A549 (cell line): ENCODE data around the gene MED10. TPM values are rescaled to one million over a fixed set of nuclear protein-coding genes. Genes with fewer than 3 reads are reported as not detected.

Experiments
- ATAC-seq, 2 experiments: fragments of 200-7000 bp in 1 of 2; fragments of >200 bp in 1 of 2; cut with Nextera tagmentation in 1 of 2; cut with Tn5 transposase in 1 of 2; 3 replicates each; pipeline versions ENCODE4 v1.8.0 to v1.9.1; 2018 to 2020; ENCODE audit warnings: mild to moderate bottlenecking in 1 of 2, moderate library complexity in 1 of 2
- CTCF ChIA-PET: fragments of 300-600 bp; sonication (Branson Sonifier 250); formaldehyde crosslinking; extraction: SDS; loops from one replicate; lab custom pipeline; 2021; ENCODE audit warnings: antibody characterized with exemption, inconsistent platforms; lab: Yijun Ruan, JAX
- POLR2A ChIA-PET: fragments of 350-600 bp; formaldehyde crosslinking; extraction: SDS; loops from one replicate; lab custom pipeline; 2021; ENCODE audit warnings: antibody characterized with exemption, inconsistent platforms; lab: Yijun Ruan, JAX
- DNase-seq, 2 experiments: peaks; one replicate each; pipeline versions ENCODE4 v3.0.0 to v3.0.0-alpha.2; 2011 to 2016; ENCODE audit warnings: low read depth in 1 of 2, low spot score in 1 of 2
- FAIRE-seq: peaks from 2 replicates; lab custom pipeline; 2011; peaks lifted over from hg19 to GRCh38; lab: Jason Lieb, UNC
- H3K27ac ChIP-seq, 2 experiments: fragments of >200 bp; sonication (Bioruptor Twin); formaldehyde crosslinking; 3 replicates each; pipeline ENCODE4 v1.5.1; 2016 to 2017
- H3K4me1 ChIP-seq: fragments of >200 bp; sonication (Bioruptor Twin); formaldehyde crosslinking; 3 replicates; pipeline ENCODE4 v1.6.1; 2016
- H3K4me2 ChIP-seq: fragments of >200 bp; sonication (Bioruptor Twin); formaldehyde crosslinking; 3 replicates; pipeline ENCODE4 v1.6.1; 2016
- H3K4me3 ChIP-seq: fragments of >200 bp; sonication (Bioruptor Twin); formaldehyde crosslinking; 3 replicates; pipeline ENCODE4 v1.5.1; 2016
- H3K9me3 ChIP-seq: fragments of >200 bp; sonication (Bioruptor Twin); formaldehyde crosslinking; 3 replicates; pipeline ENCODE4 v1.6.1; 2016
- BHLHE40 ChIP-seq: IDR thresholded peaks from 2 replicates; pipeline ENCODE4 v1.6.1; 2012; ENCODE audit warnings: low read depth, low read length, inconsistent platforms
- CBX2 ChIP-seq: fragments of 200-600 bp; sonication (generic); IDR thresholded peaks from 2 replicates; pipeline ENCODE4 v1.6.1; 2016; ENCODE audit warnings: low read depth, mild to moderate bottlenecking, borderline replicate concordance
- CEBPB ChIP-seq, 2 experiments: fragments of >200 bp in 1 of 2; sonication (Bioruptor Twin) in 1 of 2; formaldehyde crosslinking in 1 of 2; IDR thresholded peaks; 2 replicates each; pipeline ENCODE4 v1.6.1; 2012 to 2016
- CTCF ChIP-seq: fragments of >200 bp; sonication (Bioruptor Twin); formaldehyde crosslinking; IDR thresholded peaks from 3 replicates; pipeline ENCODE4 v1.5.1; 2016
- E2F6 ChIP-seq: IDR thresholded peaks from 2 replicates; pipeline ENCODE4 v1.6.1; 2012; ENCODE audit warnings: low read depth, borderline replicate concordance
- EHMT2 ChIP-seq: fragments of 200-600 bp; sonication (generic); IDR thresholded peaks from 2 replicates; pipeline ENCODE4 v1.6.1; 2016; ENCODE audit warnings: antibody characterized with exemption, low read depth, mild to moderate bottlenecking, moderate library complexity
- EP300 ChIP-seq, 2 experiments: fragments of >200 bp; sonication (Bioruptor Twin); formaldehyde crosslinking; IDR thresholded peaks; 2 replicates in 1 of 2; 3 replicates in 1 of 2; pipeline ENCODE4 v1.6.1; 2016 to 2017
- ESRRA ChIP-seq: fragments of 150-350 bp; IDR thresholded peaks from 2 replicates; pipeline ENCODE4 v1.6.1; 2014; ENCODE audit warnings: mild to moderate bottlenecking, low read length, borderline replicate concordance
- FOXS1 ChIP-seq: fragments of 250-450 bp; sonication (Bioruptor Pico); IDR thresholded peaks from 2 replicates; pipeline ENCODE4 v1.5.0; 2020; ENCODE audit warnings: mild to moderate bottlenecking, moderate library complexity
- GATA3 ChIP-seq: IDR thresholded peaks from 2 replicates; pipeline ENCODE4 v1.6.1; 2012; ENCODE audit warnings: borderline replicate concordance
- HDAC2 ChIP-seq: fragments of 200-600 bp; sonication (generic); IDR thresholded peaks from 2 replicates; pipeline ENCODE4 v1.6.1; 2016
- HES2 ChIP-seq: fragments of >200 bp; sonication (Bioruptor Twin); formaldehyde crosslinking; IDR thresholded peaks from 2 replicates; pipeline ENCODE4 v1.6.1; 2016
- HOXB13 ChIP-seq: fragments of 250-450 bp; sonication (Bioruptor Pico); IDR thresholded peaks from 2 replicates; pipeline ENCODE4 v1.5.0; 2020; ENCODE audit warnings: low read depth, mild to moderate bottlenecking, moderate library complexity
- JUNB ChIP-seq: fragments of >200 bp; sonication (Bioruptor Twin); formaldehyde crosslinking; IDR thresholded peaks from 2 replicates; pipeline ENCODE4 v1.6.1; 2016
- KDM1A ChIP-seq: fragments of 200-600 bp; sonication (generic); IDR thresholded peaks from 2 replicates; pipeline ENCODE4 v1.6.1; 2016; ENCODE audit warnings: low read depth, mild to moderate bottlenecking
- MAX ChIP-seq: IDR thresholded peaks from 2 replicates; pipeline ENCODE4 v1.6.1; 2012
- MAZ ChIP-seq: fragments of 150-350 bp; IDR thresholded peaks from 2 replicates; pipeline ENCODE4 v1.6.1; 2014; ENCODE audit warnings: antibody characterized with exemption, low read depth, low read length, borderline replicate concordance
- POLR2A ChIP-seq: IDR thresholded peaks from 2 replicates; pipeline ENCODE4 v1.6.1; 2012; ENCODE audit warnings: mild to moderate bottlenecking, low read length
- POLR2AphosphoS2 ChIP-seq: conservative IDR thresholded peaks from 2 replicates; pipeline ENCODE4 v1.6.1; 2012; ENCODE audit warnings: low read length, improper control_type of control experiment, inconsistent platforms
- RAD21 ChIP-seq, 2 experiments: fragments of >200 bp in 1 of 2; sonication (Bioruptor Twin) in 1 of 2; formaldehyde crosslinking in 1 of 2; IDR thresholded peaks in 1 of 2; conservative IDR thresholded peaks in 1 of 2; 2 replicates in 1 of 2; 3 replicates in 1 of 2; pipeline ENCODE4 v1.6.1; 2012 to 2018; ENCODE audit warnings: inconsistent platforms in 1 of 2
- RCOR1 ChIP-seq: fragments of 150-350 bp; IDR thresholded peaks from 2 replicates; pipeline ENCODE4 v1.6.1; 2014; ENCODE audit warnings: antibody characterized with exemption, low read length, low read depth
- SMC3 ChIP-seq: fragments of >200 bp; sonication (Bioruptor Twin); formaldehyde crosslinking; IDR thresholded peaks from 3 replicates; pipeline ENCODE4 v1.6.1; 2018; ENCODE audit warnings: inconsistent platforms
- SREBF2 ChIP-seq: fragments of 450-650 bp; IDR thresholded peaks from 2 replicates; pipeline ENCODE4 v1.6.1; 2014; ENCODE audit warnings: mild to moderate bottlenecking, moderate library complexity
- ZFP36 ChIP-seq: fragments of 450-650 bp; IDR thresholded peaks from 2 replicates; pipeline ENCODE4 v1.6.1; 2014; ENCODE audit warnings: borderline replicate concordance; ENCODE audit not compliant: partially characterized antibody
- ZNF302 ChIP-seq: fragments of 250-450 bp; sonication (Bioruptor Pico); IDR thresholded peaks from 2 replicates; pipeline ENCODE4 v1.9.0; 2021; ENCODE audit warnings: inconsistent platforms, mild to moderate bottlenecking, moderate library complexity
- WGBS: methylation state at CpG from one replicate; pipeline ENCODE4 v1.1.6; 2017; ENCODE audit errors: missing lambda C conversion rate; 5-methylcytosine and 5-hydroxymethylcytosine counted together
- polyA plus RNA-seq, 4 experiments: library from polyadenylated mRNA; depleted of rRNA in 3 of 4; stranded (reverse); fragments of >200 nt; fragmentation: RNase III in 1 of 4; extraction: RNeasy Plus Mini Kit Qiagen cat#74134 plus additional on column Dnase treatment in 1 of 4; gene quantifications; 2 replicates in 3 of 4; 3 replicates in 1 of 4; pipeline ENCODE4 v1.2.3, GENCODE V29; 2011 to 2017
- TF ChIP-seq, protein P1 (sequence below): fragments of 450-650 bp; IDR thresholded peaks from 2 replicates; pipeline ENCODE4 v1.6.1; 2014; ENCODE audit warnings: antibody characterized with exemption
- TF ChIP-seq, protein P2 (sequence below): IDR thresholded peaks from 2 replicates; pipeline ENCODE4 v1.6.1; 2012

The MED10 gene
- polyA plus RNA-seq, 2 of the 4 experiments (the other 2 are of a cell fraction), result 56.7 to 59.4 TPM

GRCh38 chr5:6407558-6408259 lies 29.4 kb upstream of the MED10 start:
- CTCF ChIA-PET, result interaction anchor here (0.8 to 1.7 kb wide), 2 partner anchors 9 to 18 kb away, joined by 3 to 4 read pairs; no protein-coding TSS in a partner anchor
- FAIRE-seq (no peak), ATAC-seq (no peak)
- no peak overlapping the region for H3K4me3 ChIP-seq
- TF ChIP-seq POLR2A (no peak), CBX2 (no peak), CEBPB (IDR thresholded peaks at IDR 0.05) (no peak), HOXB13 (no peak), ZNF302 (no peak), HDAC2 (no peak), ZFP36 (no peak), FOXS1 (no peak), RAD21 (conservative IDR thresholded peaks at IDR 0.05 in 1 of 2, IDR thresholded peaks at IDR 0.05 in 1 of 2) (no peak), MAZ (no peak), EHMT2 (no peak), GATA3 (no peak), HES2 (no peak), E2F6 (no peak), BHLHE40 (no peak), RCOR1 (no peak)
- TF ChIP-seq, protein P1, sequence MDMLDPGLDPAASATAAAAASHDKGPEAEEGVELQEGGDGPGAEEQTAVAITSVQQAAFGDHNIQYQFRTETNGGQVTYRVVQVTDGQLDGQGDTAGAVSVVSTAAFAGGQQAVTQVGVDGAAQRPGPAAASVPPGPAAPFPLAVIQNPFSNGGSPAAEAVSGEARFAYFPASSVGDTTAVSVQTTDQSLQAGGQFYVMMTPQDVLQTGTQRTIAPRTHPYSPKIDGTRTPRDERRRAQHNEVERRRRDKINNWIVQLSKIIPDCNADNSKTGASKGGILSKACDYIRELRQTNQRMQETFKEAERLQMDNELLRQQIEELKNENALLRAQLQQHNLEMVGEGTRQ, result no peak
- TF ChIP-seq, all 56 proteins: peak for 0
- Histone ChIP-seq H3K27ac (no peak overlapping the region), H3K4me2 (no peak overlapping the region), H3K9me3 (no peaks in the 10 kb centered on the region), H3K4me1 (peaks cover 4% of the 10 kb centered on the region; the same call in 1 of the 3 replicates)
- POLR2A ChIA-PET, result no interaction called here
- 17% methylated on average over 6 of the region's 6 CpGs for WGBS
- DNase-seq, result no peak

- ATAC-seq, result no peak
- 60% methylated on average over 4 of the region's 4 CpGs for WGBS
- ChIA-PET CTCF (no interaction called here), POLR2A (no interaction called here)
- no peak for FAIRE-seq
- H3K4me3 ChIP-seq, result no peak overlapping the region
- H3K9me3 ChIP-seq, result no peaks in the 10 kb centered on the region
- H3K4me1 ChIP-seq, result peaks cover 4% of the 10 kb centered on the region; the same call in 1 of the 3 replicates
- DNase-seq, result no peak
- no peak overlapping the region for H3K27ac ChIP-seq
- no peak overlapping the region for H3K4me2 ChIP-seq
- TF ChIP-seq CTCF, result no peak
- TF ChIP-seq SMC3, result no peak
- TF ChIP-seq CBX2, result no peak
Measured at GRCh38 chr5:6405591-6405990, 27.2 kb upstream of the MED10 start.

DNA sequence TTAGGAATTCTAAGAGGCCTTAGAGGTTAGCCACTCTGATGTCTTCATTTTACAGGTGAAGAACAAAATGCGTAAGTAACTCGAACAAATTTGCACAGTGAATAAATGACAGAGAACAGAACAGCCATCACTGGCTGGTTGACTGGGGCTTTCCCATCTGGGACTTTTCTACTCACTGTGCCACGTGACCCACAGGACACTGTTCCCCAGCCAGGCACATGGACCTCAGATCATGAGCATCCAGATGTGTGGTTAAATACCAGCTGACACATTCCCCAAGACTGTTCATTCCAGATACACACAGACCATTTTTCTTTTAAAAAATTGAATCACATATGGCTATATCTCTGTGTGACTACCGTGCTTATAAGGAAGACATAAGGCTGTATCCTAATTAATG lies 25.8 kb upstream of the MED10 start:
- FAIRE-seq (no peak), DNase-seq (no peak), ATAC-seq (no peak)
- ChIA-PET POLR2A (no interaction called here), CTCF (interaction anchor here (0.6 kb wide), 1 partner anchor 387 kb away, joined by 4 read pairs; no protein-coding TSS in a partner anchor)
- Histone ChIP-seq H3K4me3 (no peak overlapping the region), H3K4me2 (no peak overlapping the region), H3K9me3 (no peaks in the 10 kb centered on the region), H3K27ac (no peak overlapping the region), H3K4me1 (peaks cover 4% of the 10 kb centered on the region; the same call in 1 of the 3 replicates)
- 38% methylated on average over 4 of the region's 4 CpGs for WGBS
- TF ChIP-seq SREBF2 (no peak), EP300 (IDR thresholded peaks at IDR 0.05) (no peak), EHMT2 (no peak), BHLHE40 (no peak), CEBPB (IDR thresholded peaks at IDR 0.05) (no peak), ESRRA (no peak), ZFP36 (no peak), FOXS1 (no peak), MAX (no peak), SMC3 (no peak), JUNB (no peak), POLR2AphosphoS2 (no peak), KDM1A (no peak)
- TF ChIP-seq, protein P2, sequence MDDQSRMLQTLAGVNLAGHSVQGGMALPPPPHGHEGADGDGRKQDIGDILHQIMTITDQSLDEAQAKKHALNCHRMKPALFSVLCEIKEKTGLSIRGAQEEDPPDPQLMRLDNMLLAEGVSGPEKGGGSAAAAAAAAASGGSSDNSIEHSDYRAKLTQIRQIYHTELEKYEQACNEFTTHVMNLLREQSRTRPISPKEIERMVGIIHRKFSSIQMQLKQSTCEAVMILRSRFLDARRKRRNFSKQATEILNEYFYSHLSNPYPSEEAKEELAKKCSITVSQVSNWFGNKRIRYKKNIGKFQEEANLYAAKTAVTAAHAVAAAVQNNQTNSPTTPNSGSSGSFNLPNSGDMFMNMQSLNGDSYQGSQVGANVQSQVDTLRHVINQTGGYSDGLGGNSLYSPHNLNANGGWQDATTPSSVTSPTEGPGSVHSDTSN, result no peak
